ENCODE measurements around the gene FGF14.

- TF ChIP-seq, protein P1, sequence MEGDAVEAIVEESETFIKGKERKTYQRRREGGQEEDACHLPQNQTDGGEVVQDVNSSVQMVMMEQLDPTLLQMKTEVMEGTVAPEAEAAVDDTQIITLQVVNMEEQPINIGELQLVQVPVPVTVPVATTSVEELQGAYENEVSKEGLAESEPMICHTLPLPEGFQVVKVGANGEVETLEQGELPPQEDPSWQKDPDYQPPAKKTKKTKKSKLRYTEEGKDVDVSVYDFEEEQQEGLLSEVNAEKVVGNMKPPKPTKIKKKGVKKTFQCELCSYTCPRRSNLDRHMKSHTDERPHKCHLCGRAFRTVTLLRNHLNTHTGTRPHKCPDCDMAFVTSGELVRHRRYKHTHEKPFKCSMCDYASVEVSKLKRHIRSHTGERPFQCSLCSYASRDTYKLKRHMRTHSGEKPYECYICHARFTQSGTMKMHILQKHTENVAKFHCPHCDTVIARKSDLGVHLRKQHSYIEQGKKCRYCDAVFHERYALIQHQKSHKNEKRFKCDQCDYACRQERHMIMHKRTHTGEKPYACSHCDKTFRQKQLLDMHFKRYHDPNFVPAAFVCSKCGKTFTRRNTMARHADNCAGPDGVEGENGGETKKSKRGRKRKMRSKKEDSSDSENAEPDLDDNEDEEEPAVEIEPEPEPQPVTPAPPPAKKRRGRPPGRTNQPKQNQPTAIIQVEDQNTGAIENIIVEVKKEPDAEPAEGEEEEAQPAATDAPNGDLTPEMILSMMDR (IDR thresholded peaks at IDR 0.05; ENCODE audit: low read depth, low read length): no peak
- TF ChIP-seq EZH2phosphoT487 (IDR thresholded peaks at IDR 0.05; ENCODE audit: low read depth): no peak
These were observed 146.4 kb downstream of the FGF14 start for GRCh38 chr13:102255409-102255808.
